Activated CD4-positive, CD25-positive, alpha-beta regulatory T cell (primary cell): ENCODE data around the gene CDH6.
"Not testable (repeated sequence)": the region's sequence is repeated elsewhere in the genome, so short reads cannot be mapped to it uniquely, and the experiment has no call there.

ENCODE experiments used
- DNase-seq, 4 experiments: peaks; one replicate each; lab custom pipeline; 2025; lab: John Stamatoyannopoulos, UW

The CDH6 gene

GRCh38 chr5:31329715-31330114, 136.2 kb downstream of the CDH6 start:
- no peak for DNase-seq

GRCh38 chr5:31332160-31332559, 138.7 kb downstream of the CDH6 start:
- no peak for DNase-seq

GRCh38 chr5:31333475-31333874, 140.0 kb downstream of the CDH6 start:
- no peak for DNase-seq

DNA sequence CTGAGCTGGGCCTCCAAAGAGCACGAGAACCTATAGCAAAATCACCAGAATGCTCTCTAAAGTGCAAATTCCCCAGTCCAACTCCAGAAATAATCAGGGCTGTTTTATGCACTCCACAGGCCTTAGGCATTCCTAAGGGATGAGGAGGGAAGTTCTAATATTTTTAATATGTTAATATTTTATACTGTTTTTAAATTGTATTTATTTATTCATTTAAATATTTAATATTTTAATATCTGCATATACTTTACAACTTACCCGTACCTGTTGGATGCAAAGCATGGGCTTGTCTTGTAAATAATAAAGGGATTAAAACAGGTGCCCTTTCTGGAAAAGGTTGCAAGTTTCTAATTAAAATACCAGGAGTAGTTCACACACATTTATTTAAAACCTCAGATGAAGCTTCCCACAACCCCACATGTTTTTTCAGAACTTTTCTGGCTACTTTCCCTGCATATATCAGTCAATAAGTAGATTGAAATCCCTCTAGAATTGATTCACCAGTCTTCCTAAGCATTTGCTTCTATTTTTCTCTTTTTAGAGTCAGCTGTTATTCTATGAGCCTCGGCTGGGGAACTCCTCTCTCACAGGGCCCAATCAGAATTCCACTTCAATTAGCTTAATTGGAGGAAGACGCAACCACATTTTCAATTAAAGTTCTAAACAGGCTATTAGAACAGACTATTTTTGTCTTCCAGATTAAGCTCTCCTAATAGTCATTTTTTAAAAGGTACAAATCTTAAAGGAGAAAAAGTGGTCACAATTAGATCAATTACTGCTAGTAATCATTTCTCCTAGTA, 140.8 kb downstream of the CDH6 start:
- DNase-seq = no peak

DNA sequence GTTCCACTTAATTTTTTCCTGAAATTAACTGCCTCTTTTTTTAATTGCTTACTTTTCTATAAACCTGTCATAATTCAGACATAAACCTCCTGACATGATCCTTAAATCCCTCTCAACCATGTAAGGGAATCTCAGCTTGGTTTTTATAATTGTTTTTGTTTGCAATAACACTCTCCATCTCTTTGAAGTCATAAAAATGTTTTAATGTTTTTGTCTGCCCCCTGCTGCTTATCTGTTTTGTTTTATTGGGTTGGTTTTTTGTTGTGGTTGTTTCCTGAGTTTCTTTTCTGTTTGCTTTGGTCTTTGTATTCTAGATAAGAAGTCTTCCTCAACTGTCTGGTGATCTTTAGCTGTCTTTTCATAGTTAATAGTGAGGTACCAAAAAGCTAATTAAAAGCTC, 142.0 kb downstream of the CDH6 start:
- DNase-seq = no peak

DNA sequence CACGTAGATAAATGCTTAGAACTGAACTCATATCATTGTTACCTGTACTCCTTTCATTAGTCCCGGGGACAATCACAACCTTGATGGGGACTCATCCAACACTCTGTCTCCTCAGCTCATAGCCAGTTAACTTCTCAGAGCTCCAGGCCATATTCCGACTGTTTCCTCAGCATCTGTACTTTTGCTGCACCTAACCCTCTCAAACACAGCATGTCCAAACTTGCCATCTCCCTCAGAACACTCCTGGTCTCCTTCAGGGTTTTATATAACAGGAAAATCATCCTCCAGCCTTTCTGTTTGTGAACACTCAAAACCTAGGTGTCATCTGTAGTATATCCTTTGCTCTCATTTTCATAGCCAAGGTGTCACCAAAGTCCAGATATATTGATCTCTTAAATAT, 150.5 kb downstream of the CDH6 start:
- DNase-seq = no peak

- no peak for DNase-seq
Observed at GRCh38 chr5:31346896-31347551, 153.5 kb downstream of the CDH6 start.

GRCh38 chr5:31347552-31347905, 154.0 kb downstream of the CDH6 start:
- no peak for DNase-seq

DNA sequence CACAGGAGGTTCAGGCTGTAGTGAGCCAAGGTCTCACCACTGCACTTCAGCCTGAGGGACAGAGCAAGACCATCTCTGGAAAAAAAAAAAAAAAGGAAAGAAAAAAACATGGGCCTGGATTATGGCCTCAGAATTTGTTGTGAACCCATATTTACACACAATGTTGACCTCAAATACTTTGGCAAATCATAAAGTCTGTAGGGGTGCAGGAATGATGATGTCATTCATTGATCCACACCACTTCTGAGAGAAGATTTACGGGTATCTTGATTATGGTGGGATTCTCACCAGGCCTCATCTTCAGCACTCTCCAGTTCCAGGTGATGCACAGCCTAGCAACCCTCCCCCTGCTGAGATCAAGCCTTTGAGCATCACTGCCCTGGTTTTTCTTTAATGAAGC, 156.9 kb downstream of the CDH6 start:
- no peak for DNase-seq

- DNase-seq = no peak
Observed at GRCh38 chr5:31355337-31355736, 161.9 kb downstream of the CDH6 start.

DNA sequence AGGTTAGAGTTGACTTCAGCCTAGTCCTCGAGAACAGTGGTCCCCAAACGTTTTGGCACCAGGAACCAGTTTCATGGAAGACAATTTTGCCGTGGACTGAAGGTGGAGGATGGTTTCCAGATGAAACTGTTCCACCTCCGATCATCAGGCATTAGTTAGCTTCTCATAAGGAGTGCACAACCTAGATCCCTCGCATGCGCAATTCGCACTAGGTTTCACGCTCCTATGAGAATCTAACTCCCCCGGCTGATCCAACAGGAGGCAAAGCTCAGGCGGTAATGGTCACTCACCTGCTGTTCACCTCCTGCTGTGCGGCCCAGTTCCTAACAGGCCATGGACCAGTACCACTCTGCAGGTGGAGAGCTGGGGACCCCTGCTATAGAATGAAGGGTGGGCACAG, 163.6 kb downstream of the CDH6 start:
- DNase-seq = no peak

- DNase-seq = no peak
Observed at GRCh38 chr5:31359839-31360238, 166.4 kb downstream of the CDH6 start.

DNA sequence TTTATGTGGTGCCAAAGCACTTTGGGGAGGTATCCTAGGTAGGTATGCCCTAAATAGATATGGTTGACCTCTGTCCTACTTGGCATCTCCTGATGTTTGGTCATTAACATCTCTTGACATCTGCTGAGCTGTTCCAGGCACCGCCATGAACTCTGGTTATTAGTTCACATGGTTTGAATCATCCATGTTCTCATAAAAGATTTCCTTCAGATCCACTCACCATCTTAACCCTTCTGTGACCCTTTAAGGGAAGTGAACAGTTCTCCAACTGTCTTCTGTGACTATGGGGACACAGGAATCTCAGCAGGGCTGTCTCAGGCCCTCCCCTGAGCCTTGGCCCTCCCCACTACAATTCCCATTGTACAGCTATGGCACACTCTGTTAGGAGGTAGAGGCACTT, 167.7 kb downstream of the CDH6 start:
- DNase-seq = no peak

DNA sequence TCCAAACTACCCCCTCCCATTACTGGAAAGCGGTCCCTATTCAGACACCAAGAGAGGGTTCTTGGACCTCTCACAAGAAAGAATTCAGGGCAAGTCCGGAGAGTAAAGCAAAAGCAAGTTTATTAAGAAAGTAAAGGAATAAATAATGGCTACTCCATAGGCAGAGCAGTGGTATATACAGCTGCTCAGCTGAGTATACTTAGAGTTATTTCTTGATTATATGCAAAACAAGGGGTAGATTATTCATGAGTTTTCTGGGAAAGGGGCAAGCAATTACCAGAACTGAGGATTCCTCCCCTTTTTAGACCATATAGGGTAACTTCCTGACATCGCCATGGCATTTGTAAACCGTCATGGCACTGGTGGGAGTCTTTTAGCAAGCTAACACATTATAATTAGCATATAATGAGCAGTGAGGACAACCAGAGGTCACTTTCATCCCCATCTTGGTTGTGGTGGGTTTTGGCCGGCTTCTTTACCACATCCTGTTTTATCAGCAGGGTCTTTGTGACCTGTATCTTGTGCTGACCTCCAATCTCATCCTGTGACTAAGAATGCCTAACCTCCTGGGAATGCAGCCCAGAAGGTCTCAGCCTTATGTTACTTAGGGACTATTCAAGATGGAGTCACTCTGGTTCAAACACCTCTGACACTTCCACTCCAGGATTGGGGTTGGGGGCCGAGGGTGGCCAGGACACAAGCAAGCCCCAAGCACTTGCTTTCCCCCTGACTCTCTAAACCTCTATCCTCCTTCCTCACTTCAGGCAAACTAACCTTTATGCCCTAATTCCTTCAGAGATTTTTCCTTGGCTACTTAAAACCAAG, 168.4 kb downstream of the CDH6 start:
- not testable (repeated sequence) for DNase-seq

- DNase-seq = no peak
Observed at GRCh38 chr5:31362529-31362900, 169.0 kb downstream of the CDH6 start.

- DNase-seq = no peak
Observed at GRCh38 chr5:31362931-31363568, 169.6 kb downstream of the CDH6 start.

- no peak for DNase-seq
Observed at GRCh38 chr5:31364881-31365636, 171.6 kb downstream of the CDH6 start.

GRCh38 chr5:31365776-31366175, 172.3 kb downstream of the CDH6 start:
- no peak for DNase-seq

GRCh38 chr5:31366941-31367340, 173.5 kb downstream of the CDH6 start:
- DNase-seq = no peak

- no peak for DNase-seq
Observed at GRCh38 chr5:31372124-31372523, 178.6 kb downstream of the CDH6 start.

- DNase-seq = no peak
Observed at GRCh38 chr5:31375999-31376720, 182.7 kb downstream of the CDH6 start.
